HG03103 (cell line): Measurements from ENCODE around the gene NDE1.
"Not testable (repeated sequence)": the region's sequence is repeated elsewhere in the genome, so short reads cannot be mapped to it uniquely, and the experiment has no call there.

Source experiments
- ATAC-seq: cut with Tn5 transposase; IDR thresholded peaks from one replicate; pipeline ENCODE4 v1.9.1; 2021; ENCODE audit warnings: low read depth; ENCODE audit not compliant: unreplicated experiment

The NDE1 gene, protein sequence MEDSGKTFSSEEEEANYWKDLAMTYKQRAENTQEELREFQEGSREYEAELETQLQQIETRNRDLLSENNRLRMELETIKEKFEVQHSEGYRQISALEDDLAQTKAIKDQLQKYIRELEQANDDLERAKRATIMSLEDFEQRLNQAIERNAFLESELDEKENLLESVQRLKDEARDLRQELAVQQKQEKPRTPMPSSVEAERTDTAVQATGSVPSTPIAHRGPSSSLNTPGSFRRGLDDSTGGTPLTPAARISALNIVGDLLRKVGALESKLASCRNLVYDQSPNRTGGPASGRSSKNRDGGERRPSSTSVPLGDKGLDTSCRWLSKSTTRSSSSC

DNA sequence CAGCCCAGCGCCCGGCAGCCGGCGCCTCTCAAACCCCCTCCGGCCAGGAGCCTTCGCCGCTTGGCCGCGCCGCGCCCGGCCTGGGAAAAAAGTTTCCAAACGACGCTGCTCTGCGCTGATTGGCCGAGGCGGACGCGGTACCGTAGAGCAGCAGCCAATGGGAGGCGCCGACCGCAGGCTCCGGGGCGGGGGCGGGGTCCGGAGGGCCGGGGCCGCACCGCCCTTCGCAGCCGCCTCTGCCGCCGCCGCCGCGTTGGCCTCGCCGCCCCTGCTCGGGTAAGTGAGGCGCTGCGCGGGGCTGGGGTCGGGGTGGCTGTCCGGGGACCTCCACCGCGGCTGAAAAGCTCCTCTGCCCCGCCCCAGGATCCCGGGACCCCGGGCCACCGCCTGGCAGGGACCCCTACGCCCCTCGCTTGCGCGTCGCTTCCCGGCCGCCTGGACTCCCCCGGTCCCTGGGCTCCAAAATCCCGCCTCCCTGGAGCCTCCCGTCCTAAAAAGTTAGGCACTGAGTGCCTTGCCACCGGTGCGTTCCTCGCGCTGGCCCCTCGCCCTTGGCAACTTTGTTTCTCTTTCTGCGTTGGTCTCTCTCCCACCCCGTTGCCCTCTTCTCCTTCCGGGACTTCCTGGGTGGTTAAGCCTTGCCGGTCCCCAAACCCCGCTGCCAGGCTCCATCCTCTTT lies at the start of gene NDE1:
Gene NDE1, plus strand, starts transcription at position 227 of the 679 bp plus-strand sequence. CDS start 14,534 bp downstream, outside the sequence.
- peak; percentile 73 for ATAC-seq

DNA sequence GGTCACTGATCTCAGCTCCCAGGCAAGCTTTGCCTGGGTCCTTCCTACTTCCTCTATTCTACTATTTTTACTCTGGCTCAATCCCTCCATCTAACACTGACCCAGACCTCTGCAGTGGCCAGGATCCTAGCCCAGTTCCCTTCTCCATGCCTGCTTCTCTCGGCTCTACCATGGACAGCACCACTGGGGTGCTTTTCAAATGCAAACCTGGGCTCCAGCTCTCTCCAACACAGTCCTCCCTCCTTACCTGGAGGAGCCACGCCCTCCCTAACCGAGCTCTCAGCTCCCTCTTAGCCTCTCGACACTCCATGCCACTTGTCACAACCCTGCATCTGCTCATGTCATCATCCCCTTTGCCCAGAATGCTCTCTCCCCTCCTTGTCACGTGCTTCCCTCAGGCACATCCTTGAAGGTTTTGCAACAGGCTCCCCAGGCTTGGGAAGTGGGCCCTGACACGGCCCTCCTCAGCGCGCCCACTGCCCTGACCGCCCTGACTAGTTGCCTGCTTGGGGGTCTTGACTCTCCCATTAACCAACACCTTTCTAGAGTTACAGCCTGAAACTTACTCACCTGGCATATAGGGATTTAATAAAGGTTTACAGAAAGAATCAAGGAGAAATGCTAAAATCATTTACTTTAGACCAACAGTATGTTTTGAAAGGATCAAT lies 48.7 kb upstream of the NDE1 start:
- ATAC-seq, result no peak

DNA sequence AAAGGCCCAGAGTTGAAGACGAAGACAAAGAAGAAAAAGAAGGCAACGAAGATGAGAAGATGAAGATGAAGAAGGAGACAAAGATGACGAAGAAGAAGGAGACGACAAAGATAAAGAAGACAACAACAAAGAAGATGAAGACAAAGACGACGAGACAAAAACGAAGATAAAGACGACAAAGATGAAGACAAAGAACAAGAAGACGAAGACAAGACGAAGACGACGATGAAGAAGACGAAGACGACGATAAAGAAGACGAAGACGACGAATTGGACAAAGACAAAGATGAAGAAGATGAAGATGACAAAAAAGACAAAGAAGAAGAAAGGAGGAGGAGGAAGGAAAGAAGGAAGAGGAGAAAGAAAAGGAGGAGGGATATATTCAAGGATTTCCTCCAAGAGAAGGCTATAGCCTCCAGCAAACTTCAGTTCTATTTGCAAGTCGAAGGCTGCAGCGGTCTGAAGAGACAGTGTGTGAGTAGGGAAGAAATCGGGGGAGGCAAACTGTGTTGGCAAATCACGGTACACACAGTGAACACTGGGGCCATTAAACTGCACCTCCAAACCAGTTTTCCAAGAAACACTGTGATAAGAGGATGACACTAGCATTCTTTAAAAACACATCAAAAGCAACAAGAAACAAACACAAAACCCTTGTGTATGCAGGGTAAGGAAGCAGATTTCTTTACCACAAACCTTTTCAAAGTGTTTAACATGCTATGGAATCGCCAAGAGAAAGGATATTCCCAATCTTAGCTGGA lies 47.6 kb upstream of the NDE1 start:
- ATAC-seq, result no peak

DNA sequence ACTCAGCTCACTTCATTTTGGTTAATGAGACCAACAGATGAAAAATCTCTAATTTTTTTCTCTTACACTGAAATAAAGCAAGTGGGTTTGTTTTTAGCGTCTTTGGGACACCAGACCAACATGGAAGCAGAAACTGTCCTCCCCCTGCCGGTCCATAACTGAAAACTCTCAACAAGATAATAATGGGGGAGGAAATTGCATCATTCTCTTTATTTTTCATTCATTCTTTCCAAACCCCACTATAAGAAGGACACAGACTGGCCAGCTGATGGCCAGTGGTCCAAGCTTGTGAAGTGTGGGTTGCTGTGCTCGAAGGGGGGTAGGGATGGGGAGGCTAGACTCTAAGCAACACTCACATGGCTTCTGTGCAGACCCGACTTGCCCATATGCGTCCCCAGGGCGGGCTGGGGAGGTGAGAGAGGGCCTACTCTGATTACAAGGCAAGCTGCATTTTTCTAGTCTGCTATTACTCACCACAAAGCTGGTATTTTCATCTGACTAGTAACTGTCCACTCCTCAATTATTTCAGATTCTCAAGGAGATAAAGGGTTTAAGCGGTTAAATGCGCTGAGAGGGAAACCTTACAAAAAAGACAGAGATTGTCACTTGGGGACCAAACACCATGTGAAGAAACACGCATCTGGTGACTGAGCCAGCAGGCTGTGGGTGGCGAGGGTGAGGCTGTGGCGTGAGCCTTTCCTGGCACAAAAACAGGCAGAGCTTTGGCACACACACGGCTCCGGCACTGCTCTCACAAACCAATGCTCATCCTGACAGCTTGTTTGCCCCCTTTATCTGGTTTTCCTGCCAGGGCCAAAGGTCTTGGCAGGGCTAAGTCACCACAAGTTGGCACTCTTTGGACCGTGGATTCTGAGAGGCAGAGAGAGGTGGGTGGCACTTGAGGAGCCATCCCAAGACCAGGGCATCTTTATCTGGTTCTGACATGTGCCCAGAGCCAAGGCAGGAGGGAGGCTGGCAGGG lies 45.3 kb upstream of the NDE1 start:
- ATAC-seq, result no peak

DNA sequence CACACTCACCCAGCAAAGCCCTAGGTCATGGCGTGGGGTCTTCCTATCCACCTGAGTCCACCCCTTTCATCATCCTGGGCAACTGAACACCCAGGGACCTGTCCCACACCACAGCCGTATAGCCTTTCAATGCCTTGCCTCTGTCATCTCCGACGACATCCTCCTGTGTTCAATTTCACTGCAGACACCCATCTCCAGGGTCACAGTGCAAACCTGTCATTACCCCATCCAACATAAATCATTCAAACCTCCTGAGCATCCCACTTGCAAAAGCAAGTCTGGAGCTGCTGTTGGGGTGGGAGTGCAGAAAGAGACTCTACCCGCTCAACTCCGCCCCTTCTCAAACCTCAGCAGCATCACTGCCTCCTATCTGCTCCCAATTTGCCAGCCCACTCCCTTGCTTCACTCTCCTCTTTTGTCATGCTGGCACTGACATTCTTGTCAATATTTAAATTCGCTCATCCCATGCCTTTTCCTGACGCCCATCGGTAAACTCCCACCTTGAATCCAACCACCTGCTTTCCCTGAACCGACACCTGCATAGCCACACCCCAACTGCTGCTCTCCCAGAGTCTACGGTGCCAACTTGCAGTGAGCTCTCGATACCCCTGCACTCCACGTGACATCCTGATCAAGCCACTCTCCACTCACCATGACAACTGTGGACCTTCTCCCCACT lies 44.1 kb upstream of the NDE1 start:
- ATAC-seq, result no peak

DNA sequence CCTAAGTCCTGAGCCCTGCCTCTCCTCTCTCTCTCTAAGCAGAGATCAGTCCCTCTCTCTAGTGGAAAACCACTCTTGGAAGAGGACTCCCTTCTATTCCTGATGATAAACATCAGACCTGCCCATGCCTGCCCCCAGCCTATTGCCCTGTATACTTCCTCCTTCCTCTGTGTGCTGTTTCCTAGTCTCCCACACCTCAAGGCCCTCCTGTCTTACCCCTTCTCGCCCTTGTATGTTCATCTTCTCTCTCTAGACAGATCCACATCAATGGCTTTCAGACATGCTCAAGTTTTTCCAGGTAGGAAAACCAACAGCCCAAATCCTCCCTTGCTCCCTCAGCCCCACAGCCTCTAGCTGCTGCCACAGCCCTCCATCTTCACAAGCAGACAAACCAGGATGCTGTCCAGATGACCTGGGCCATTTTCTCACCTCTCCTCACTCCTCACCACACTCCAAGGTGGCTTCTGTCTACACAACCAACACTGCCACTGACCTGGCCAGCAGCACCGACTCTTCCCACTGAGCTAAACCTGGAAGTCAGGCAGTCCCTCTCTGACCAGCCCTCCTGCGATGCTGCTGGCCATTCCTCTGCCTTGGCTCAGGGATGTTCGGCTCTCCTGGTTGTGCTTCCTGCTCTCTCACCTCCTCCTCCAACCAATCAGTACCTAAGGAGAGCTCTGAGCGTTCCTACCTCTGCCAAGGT lies 43.4 kb upstream of the NDE1 start:
- ATAC-seq, result no peak

DNA sequence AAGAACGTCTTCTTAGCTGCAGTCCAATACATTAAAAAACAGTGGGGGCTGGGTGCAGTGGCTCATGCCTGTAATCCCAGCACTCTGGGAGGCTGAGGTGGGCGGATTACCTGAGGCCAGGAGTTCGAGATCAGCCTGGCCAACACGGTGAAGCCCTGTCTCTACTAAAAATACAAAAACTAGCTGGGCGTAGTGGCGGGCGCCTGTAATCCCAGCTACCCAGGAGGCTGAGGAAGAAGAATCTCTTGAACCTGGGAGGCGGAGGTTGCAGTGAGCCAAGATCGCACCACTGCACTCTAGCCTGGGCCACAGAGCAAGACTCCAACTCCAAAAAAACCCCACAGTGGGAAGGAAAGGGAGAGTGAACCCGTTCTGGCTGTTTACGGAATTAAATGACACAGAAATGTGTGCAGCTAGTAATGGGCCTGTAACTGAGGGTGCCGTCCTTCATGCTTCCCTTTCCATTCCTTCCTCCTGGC lies 42.8 kb upstream of the NDE1 start:
- not testable (repeated sequence) for ATAC-seq

DNA sequence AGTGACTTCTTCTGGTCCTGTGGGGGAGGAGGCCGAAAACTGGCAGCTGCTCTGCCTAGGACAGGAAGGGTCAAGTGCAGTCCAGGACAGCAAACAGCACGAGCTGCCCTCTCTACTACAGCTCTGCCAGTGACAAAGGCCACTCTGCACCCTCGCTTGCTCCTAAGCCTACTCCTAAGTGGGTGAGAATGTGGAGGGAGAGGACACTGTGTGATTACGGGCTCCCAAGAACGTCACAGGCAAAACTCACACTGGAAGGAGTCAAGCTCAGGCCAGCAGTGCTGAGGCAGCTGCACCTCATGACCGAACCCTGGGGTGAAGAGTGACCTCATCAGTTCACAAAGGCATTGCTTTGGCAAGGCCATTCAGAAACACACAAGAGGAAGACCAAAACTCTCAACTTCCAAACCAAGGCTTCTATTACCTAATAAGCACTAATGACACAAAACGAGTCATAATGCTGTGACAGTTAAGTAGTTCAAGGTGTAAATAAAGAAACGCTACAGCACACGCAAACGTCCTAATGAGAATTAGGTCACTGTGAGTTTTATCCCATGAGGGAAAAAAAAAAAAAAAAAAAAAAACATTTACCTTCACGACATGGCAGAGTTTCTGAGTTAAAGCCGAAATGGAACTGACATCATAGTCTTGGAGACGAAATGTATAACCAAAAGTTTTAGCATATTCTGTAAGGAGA lies 42.2 kb upstream of the NDE1 start:
- ATAC-seq, result no peak

DNA sequence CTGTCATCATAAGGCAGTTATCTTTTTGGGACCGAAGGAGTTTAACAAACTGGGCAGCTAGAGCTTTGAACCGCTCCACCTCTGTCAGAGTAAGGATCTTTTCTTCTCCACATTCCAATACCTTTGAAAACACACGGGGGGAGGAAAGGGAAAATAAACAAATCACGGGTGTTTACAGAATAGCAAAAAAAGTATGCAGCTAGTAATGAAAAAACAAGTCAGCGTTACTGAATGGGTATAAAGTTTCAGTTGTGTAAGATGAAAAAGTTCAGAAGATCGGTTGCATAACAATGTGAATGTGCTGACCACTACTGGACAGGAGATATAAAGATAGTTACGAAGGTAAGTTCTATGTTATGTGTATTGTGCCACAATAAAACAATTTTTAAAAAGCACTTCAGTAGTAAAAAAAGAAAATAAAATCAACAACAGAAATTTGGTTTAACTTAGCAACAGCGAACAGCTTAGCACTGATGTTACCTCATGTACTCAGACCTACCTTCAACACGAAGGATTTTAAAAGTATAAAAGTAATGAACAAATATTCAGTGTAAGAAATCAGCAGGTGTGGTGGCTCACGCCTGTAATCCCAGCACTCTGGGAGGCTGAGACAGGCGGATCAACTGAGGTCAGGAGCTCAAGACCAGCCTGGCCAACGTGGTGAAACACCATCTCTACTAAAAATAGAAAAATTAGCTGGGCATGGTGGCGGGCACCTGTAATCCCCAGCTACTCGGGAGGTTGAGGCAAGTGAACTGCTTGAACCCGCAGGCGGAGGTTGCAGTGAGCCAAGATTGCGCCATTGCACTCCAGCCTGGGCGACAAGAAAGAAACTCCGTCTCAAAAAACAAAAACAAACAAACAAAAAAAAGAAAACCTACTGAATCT lies 41.4 kb upstream of the NDE1 start:
- no peak for ATAC-seq

DNA sequence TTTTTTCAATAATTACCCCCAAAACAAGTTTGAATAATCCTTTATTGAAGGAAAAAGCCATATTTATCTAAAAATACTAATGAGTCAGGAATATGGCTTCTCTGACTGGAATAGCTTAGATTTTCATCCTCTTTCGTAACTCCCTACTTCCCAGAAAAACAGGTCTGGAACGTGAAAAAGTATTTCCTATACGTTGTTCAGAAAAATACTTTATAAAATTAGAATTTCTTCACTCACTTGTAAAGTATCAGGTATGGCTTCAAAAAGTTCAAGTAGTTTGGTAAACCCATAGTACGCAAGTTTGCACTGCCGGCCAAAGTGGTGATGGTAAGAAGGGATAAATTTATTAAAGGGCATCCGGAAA lies 40.8 kb upstream of the NDE1 start:
- no peak for ATAC-seq

DNA sequence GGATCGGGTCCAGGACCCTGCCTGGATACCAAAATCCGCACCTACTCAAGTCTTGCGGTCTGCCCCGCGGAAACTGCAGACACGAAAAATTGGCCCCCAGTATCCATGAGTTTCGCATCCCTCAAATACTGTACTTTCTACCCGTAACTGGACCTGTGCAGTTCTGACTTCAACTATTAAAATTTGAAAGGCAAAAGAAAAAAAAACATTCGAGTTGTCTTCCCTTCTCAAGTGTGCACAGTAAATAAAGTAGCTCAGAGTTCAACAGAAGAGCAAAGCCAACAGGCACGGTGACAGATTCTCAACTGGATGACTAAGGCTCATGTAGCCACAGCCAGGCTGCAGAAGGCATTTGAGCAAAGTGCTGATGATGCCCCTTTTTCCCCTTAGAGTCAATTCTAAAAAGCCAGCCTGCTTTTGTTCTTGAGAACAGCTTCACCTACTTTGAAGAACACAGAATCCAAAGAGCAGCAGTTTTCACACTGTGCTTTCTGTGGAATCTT lies 39.6 kb upstream of the NDE1 start:
- ATAC-seq, result no peak

DNA sequence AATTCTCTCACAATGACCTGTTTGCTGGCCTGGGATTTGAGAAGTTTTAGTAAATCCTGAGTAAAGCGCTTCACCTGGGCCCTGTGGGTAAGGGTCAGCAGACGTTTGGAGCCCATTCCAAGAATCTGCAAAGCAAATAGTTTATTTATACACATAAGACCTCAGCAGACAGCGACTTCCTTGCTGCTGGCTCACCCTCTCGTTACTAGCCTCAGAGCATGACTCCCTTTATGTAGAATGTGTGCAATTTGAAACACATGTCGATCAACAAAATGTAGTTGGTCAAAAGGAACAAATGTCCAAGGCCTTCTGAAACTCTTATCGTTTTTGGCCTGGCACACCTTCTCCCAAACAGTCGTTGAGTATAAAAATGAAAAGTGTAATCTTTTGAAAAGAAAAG lies 38.4 kb upstream of the NDE1 start:
- ATAC-seq, result no peak

DNA sequence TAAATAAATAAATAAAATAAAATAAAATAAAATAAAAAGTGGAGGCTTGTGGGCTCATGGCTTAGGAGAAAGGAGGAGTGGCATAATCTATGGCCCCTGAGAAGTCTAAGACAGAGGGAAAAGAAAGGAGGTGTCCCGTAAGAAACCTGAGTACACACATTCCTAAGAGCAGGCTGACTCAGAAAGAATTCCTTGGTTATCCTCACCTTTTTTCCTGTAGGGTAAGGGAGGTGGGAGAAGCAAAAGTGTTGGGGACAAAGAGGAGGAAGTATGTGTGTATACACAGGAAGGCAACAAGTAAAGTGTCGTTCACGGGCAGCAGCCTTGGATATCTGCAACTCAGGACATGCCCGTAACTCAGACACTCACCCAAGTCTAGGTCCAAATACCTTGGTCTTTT lies 36.4 kb upstream of the NDE1 start:
- no peak for ATAC-seq

DNA sequence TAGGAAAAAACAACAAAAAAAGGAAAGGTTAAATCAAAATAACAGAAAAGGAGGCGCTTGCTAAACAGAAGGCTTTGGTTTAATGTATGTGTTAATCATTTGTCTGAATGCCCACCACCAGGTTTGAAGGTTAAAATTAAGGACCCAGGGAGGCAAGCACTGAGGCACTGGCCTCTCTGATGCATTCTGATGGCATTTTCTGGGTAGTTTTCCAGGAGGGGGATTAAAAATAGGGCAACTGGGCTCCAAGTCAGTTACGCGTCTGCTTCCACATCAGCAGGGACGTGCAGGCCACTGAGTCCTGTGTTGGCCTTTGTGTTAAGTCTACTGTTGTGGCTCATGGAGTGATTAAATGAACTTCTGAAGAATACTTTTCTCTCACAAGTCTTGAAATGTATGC lies 34.0 kb upstream of the NDE1 start:
- ATAC-seq, result no peak

DNA sequence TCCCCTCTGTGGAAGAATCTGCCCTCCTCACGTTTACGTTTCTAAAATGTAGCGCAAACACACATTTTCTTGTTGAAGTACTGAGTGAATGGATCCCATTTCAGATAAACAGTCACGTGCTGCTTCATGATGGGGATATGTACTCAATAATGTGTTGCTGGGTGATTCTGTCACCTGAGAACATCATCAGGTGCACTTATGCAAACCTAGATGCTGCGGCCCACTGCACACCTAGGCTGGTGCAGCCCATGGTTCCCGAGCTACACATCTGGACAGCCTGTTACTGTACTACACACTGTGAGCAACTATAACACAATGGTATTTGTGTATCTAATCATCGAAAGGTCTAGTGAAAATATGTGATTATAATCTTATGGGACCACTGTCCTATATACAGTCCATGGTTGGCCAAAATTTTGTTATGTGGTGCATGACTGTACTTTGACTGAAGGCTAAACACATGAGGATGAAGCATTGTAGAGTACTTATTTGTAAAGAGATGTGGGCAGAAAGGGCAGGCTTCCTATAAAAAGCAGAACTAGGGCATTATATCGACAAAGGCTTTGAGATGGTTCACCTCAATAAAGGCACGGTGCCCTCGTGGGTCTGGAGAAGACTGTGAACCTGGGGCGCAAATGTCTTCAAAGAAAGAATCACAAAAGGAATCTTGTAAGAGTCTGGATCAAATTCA lies 33.4 kb upstream of the NDE1 start:
- no peak for ATAC-seq

DNA sequence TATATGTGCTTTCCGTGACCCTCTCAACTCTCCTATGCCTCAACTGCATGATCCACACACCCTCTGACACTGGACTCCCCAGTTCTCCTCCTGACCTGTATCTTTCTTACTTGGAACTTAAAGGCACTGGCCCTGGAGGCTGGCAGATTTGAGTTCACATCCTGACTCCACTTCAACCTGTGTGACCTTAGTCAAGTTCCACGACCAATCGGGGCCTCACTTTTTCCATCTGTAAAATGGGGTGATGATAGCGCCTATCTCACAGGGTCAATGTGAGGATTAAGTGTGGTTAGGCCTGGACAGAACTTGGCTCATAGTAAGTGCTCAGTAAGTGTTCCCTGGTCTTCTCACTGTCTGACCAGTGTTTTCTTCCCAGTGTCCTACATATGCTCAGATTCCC lies 32.1 kb upstream of the NDE1 start:
- ATAC-seq, result no peak
